Prostate gland (tissue), 2 donors: ENCODE data around the gene ROBO2.

Experiments used
- POLR2AphosphoS5 ChIP-seq: sonication (generic); formaldehyde crosslinking; IDR thresholded peaks from one replicate; pipeline ENCODE4 v1.6.1; 2017; ENCODE audit warnings: antibody characterized with exemption
- TF ChIP-seq, protein P1 (sequence below), 4 experiments: fragments of 200-600 bp in 2 of 4; fragments of 450-650 bp in 2 of 4; sonication (generic) in 2 of 4; IDR thresholded peaks; 1 replicate in 3 of 4; 2 replicates in 1 of 4; pipeline ENCODE4 v1.5.1; 2016 to 2019; ENCODE audit warnings: antibody characterized with exemption in 4 of 4, mild to moderate bottlenecking in 2 of 4, moderate library complexity in 2 of 4

DNA sequence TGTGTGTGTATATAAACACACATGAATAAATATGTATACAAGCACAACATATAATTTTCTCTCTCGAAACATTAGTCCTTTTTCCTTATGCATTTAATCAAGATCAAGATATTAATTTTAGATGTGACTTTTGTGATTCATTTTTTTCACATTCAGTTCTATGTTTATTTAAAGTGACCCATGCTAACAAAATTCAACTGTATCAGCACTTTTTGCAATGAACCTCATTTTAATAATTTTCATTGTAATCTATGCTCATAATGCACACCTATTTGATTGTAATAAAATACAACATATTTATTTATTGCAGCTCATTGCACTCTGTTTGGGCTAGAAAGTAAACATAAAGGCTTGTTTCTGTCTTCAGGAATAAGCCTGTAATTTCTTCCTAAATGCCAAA is 586.3 kb downstream of the ROBO2 start:
- TF ChIP-seq, protein P1, sequence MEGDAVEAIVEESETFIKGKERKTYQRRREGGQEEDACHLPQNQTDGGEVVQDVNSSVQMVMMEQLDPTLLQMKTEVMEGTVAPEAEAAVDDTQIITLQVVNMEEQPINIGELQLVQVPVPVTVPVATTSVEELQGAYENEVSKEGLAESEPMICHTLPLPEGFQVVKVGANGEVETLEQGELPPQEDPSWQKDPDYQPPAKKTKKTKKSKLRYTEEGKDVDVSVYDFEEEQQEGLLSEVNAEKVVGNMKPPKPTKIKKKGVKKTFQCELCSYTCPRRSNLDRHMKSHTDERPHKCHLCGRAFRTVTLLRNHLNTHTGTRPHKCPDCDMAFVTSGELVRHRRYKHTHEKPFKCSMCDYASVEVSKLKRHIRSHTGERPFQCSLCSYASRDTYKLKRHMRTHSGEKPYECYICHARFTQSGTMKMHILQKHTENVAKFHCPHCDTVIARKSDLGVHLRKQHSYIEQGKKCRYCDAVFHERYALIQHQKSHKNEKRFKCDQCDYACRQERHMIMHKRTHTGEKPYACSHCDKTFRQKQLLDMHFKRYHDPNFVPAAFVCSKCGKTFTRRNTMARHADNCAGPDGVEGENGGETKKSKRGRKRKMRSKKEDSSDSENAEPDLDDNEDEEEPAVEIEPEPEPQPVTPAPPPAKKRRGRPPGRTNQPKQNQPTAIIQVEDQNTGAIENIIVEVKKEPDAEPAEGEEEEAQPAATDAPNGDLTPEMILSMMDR (IDR thresholded peaks at IDR 0.05), result no peak
- no peak for TF ChIP-seq POLR2AphosphoS5
